PC-3 (cell line): ENCODE results near the gene KLHL40.

Experiments
- CTCF ChIP-seq: fragments of 300-600 bp; sonication (generic); conservative IDR thresholded peaks from 2 replicates; pipeline ENCODE4 v1.5.1; 2017; ENCODE audit warnings: antibody characterized with exemption, low read depth, mild to moderate bottlenecking, low read length
- EZH2 ChIP-seq: fragments of 300-600 bp; sonication (generic); IDR thresholded peaks from one replicate; pipeline ENCODE4 v1.6.1; 2017; ENCODE audit warnings: antibody characterized with exemption, mild to moderate bottlenecking, low read length; ENCODE audit not compliant: unreplicated experiment

DNA sequence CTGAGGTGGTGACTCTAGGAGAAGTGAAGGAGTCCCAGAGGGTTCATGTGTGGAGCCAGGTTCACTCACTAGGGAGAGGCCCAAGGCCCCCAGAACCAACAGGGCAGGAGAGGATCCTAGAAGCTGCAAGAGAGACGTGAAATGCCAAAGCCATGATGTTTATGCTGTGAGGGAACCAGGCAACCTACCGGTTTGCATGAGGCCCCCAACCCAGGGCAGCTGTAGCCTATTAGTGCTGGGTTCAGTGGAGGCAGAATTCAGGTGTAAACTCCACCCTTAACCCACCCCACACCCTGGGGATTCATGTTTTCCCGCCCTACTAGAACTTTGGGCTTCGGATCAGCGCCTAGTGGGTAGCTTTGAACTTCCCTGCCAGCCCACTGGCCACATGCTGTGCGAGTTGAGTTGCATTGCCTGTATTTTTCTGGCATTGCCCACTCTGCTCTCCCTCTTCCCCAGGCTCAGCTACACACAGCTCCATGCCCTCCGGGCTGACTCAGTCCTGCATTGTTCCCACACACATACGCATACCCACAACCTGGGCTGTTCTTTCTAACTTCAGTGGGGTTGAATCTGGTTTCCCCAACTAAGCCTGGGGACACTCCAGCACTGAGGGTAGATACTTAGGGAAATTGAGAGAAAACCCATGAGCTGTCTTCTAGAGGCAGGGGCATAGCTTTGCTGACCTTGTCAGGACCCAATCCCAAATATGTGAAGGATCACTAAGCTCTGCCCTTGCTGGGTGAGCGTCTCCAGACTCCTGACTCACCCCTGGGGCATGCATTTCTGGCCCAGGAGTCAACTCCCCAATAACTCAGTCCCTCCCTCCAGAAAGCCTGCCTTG is 33.9 kb upstream of the KLHL40 start:
- TF ChIP-seq CTCF (no peak), EZH2 (no peak)
